ENCODE measurements around the gene TIMM10.
"Not testable (repeated sequence)": the region's sequence is repeated elsewhere in the genome, so short reads cannot be mapped to it uniquely, and the experiment has no call there.

TIMM10 gene

GRCh38 chr11:57541169-57541568 lies 10.6 kb upstream of the TIMM10 start:
- no peak for DNase-seq (ENCODE audit: low spot score)

GRCh38 chr11:57539342-57539741 lies 8.8 kb upstream of the TIMM10 start:
- peak; percentile 64 for DNase-seq (ENCODE audit: low spot score)

- no peak for DNase-seq (ENCODE audit: low spot score)
These were observed 6.5 kb upstream of the TIMM10 start, which contains the start of gene SMTNL1 for GRCh38 chr11:57536947-57537619. SMTNL1 (plus strand) TSS chr11:57537595; CDS start chr11:57542643, 5,048 bp downstream.

GRCh38 chr11:57534449-57534848 lies 3.9 kb upstream of the TIMM10 start:
- not testable (repeated sequence) for DNase-seq (ENCODE audit: low spot score)

- no peak for DNase-seq (ENCODE audit: low spot score)
These were observed 349 bp downstream of the TIMM10 start for GRCh38 chr11:57530215-57530595.

- DNase-seq (ENCODE audit: low spot score), result no peak
These were observed 1.5 kb downstream of the TIMM10 start for GRCh38 chr11:57529012-57529411.

- peak; percentile 82 for DNase-seq (ENCODE audit: low spot score)
These were observed 3.4 kb downstream of the TIMM10 start for GRCh38 chr11:57527056-57527631.

- no peak for DNase-seq (ENCODE audit: low spot score)
These were observed 7.1 kb downstream of the TIMM10 start for GRCh38 chr11:57523419-57523818.

GRCh38 chr11:57521116-57521515 lies 9.4 kb downstream of the TIMM10 start:
- DNase-seq (ENCODE audit: low spot score), result no peak

GRCh38 chr11:57516061-57516443 lies 14.5 kb downstream of the TIMM10 start:
- no peak for DNase-seq (ENCODE audit: low spot score)

GRCh38 chr11:57515332-57516060 lies 15.1 kb downstream of the TIMM10 start, which contains the start of gene SLC43A1:
SLC43A1 (minus strand) TSS chr11:57515702; CDS start chr11:57514111, 1,591 bp downstream.
- peak; percentile 39 for DNase-seq (ENCODE audit: low spot score)

GRCh38 chr11:57514538-57515331 lies 15.8 kb downstream of the TIMM10 start:
- DNase-seq (ENCODE audit: low spot score), result peak; percentile 39

- DNase-seq (ENCODE audit: low spot score), result peak; percentile 52
These were observed 16.5 kb downstream of the TIMM10 start for GRCh38 chr11:57513911-57514537.

- peak; percentile 31 for DNase-seq (ENCODE audit: low spot score)
These were observed 17.1 kb downstream of the TIMM10 start for GRCh38 chr11:57513452-57513795.

- peak; percentile 77 for DNase-seq (ENCODE audit: low spot score)
These were observed 17.7 kb downstream of the TIMM10 start for GRCh38 chr11:57512646-57513451.

- no peak for DNase-seq (ENCODE audit: low spot score)
These were observed 18.7 kb downstream of the TIMM10 start for GRCh38 chr11:57511741-57512430.

- no peak for DNase-seq (ENCODE audit: low spot score)
These were observed 22.0 kb downstream of the TIMM10 start for GRCh38 chr11:57508341-57509170.

GRCh38 chr11:57506522-57506921 lies 24.0 kb downstream of the TIMM10 start:
- DNase-seq (ENCODE audit: low spot score), result no peak

- DNase-seq (ENCODE audit: low spot score), result no peak
These were observed 26.0 kb downstream of the TIMM10 start for GRCh38 chr11:57504511-57504910.
